ENCODE results near the gene DEAF1. TPM values are rescaled to one million over a fixed set of nuclear protein-coding genes. Genes with fewer than 3 reads are reported as not detected.

The DEAF1 gene
- total and polyA plus RNA-seq, 10 of the 15 experiments (the other 5 are each of a cell fraction or from before 2014, with no cell fraction given), result 0.68 to 51.3 (median 25.9) TPM

- WGBS (ENCODE audit: insufficient coverage, insufficient replicate concordance, low lambda C conversion rate, missing lambda C conversion rate), result 93% methylated on average over 24 of the region's 28 CpGs
- H3K79me2 ChIP-seq (ENCODE audit: control insufficient read depth, insufficient read depth, low read length), result peaks cover 7% of the 10 kb centered on the region
- no peaks in the 10 kb centered on the region for H3K9me3 ChIP-seq (replicated peaks; ENCODE audit: control insufficient read depth, insufficient read depth, low read length)
- no peak overlapping the region for H3K27ac ChIP-seq (ENCODE audit: control insufficient read depth, insufficient read depth)
- FAIRE-seq (no peak), DNase-seq (ENCODE audit: low read depth, low spot score) (no peak), ATAC-seq (no peak)
- in situ Hi-C loops (cut with MboI), result no loop called here
- no peak overlapping the region for H3K4me2 ChIP-seq (ENCODE audit: control insufficient read depth, insufficient read depth)
- no TSS peak for BruUV-seq (replicated peaks)
- CTCF ChIA-PET, result no interaction called here
- SMC1A ChIA-PET (ENCODE audit: uncharacterized antibody, unreplicated experiment), result no interaction called here
- POLR2A ChIA-PET, result no interaction called here
- H2AFZ ChIP-seq (ENCODE audit: control insufficient read depth, low read depth, low read length), result no peak overlapping the region
- H4K20me1 ChIP-seq (ENCODE audit: control insufficient read depth, insufficient read depth), result peaks cover 11% of the 10 kb centered on the region
- H3K4me3 ChIP-seq, result no peak overlapping the region
- no peak for TF ChIP-seq SIX5 (IDR thresholded peaks at IDR 0.05; ENCODE audit: low read depth, low read length, severe bottlenecking)
- TF ChIP-seq POLR2A (IDR thresholded peaks at IDR 0.05; ENCODE audit: low read depth, low read length), result peak; percentile 27; the same call in 1 of the 2 replicates
- H3K4me1 ChIP-seq (ENCODE audit: control insufficient read depth, insufficient read depth, low read length), result peaks cover 7% of the 10 kb centered on the region
- intact Hi-C loops (cut with micrococcal nuclease; ENCODE audit: unreplicated experiment), result no loop called here
- H3K36me3 ChIP-seq (ENCODE audit: control insufficient read depth in 2 of 2, insufficient read depth in 2 of 2, low read length in 1 of 2), result peaks cover 21 to 75% of the 10 kb centered on the region in 2 experiments; a peak in 3 of 4 replicates
- H3K9ac ChIP-seq (ENCODE audit: control insufficient read depth, insufficient read depth, low read length), result no peak overlapping the region
- H3K27me3 ChIP-seq (replicated peaks in 1 of 2; ENCODE audit: control insufficient read depth in 2 of 2, insufficient read depth in 2 of 2, low read length in 1 of 2), result no peaks in the 10 kb centered on the region
- RAD21 ChIA-PET (ENCODE audit: unreplicated experiment), result no interaction called here
Measured at GRCh38 chr11:608791-609251, 86.2 kb downstream of the DEAF1 start.

GRCh38 chr11:607971-608659 is 86.9 kb downstream of the DEAF1 start:
- ATAC-seq (no peak), DNase-seq (ENCODE audit: low read depth, low spot score) (no peak), FAIRE-seq (no peak)
- Histone ChIP-seq H3K79me2 (ENCODE audit: control insufficient read depth, insufficient read depth, low read length) (peaks cover 2% of the 10 kb centered on the region), H3K4me3 (no peak overlapping the region), H2AFZ (ENCODE audit: control insufficient read depth, low read depth, low read length) (no peak overlapping the region), H3K4me2 (ENCODE audit: control insufficient read depth, insufficient read depth) (no peak overlapping the region), H4K20me1 (ENCODE audit: control insufficient read depth, insufficient read depth) (peaks cover 9% of the 10 kb centered on the region; the same call in 1 of the 2 replicates), H3K27ac (ENCODE audit: control insufficient read depth, insufficient read depth) (no peak overlapping the region), H3K36me3 (ENCODE audit: control insufficient read depth in 2 of 2, insufficient read depth in 2 of 2, low read length in 1 of 2) (peaks cover 21 to 72% of the 10 kb centered on the region in 2 experiments; a peak in 3 of 4 replicates), H3K27me3 (replicated peaks in 1 of 2; ENCODE audit: control insufficient read depth in 2 of 2, insufficient read depth in 2 of 2, low read length in 1 of 2) (no peaks in the 10 kb centered on the region), H3K4me1 (ENCODE audit: control insufficient read depth, insufficient read depth, low read length) (peaks cover 4% of the 10 kb centered on the region), H3K9me3 (replicated peaks; ENCODE audit: control insufficient read depth, insufficient read depth, low read length) (no peaks in the 10 kb centered on the region), H3K9ac (ENCODE audit: control insufficient read depth, insufficient read depth, low read length) (no peak overlapping the region)
- in situ Hi-C loops (cut with MboI), result no loop called here
- 95% methylated on average over 44 of the region's 45 CpGs for WGBS (ENCODE audit: insufficient coverage, insufficient replicate concordance, low lambda C conversion rate, missing lambda C conversion rate)
- intact Hi-C loops (cut with micrococcal nuclease; ENCODE audit: unreplicated experiment), result no loop called here
- ChIA-PET RAD21 (ENCODE audit: unreplicated experiment) (no interaction called here), SMC1A (ENCODE audit: uncharacterized antibody, unreplicated experiment) (no interaction called here), CTCF (no interaction called here), POLR2A (interaction anchor here (0.7 kb wide), 1 partner anchor 87 kb away, joined by 3 read pairs; the partner anchor contains the start of gene TMEM80)
- no TSS peak for BruUV-seq (replicated peaks)
- TF ChIP-seq BCLAF1 (IDR thresholded peaks at IDR 0.05) (no peak), BMI1 (IDR thresholded peaks at IDR 0.05; ENCODE audit: borderline replicate concordance) (no peak), KAT2A (conservative IDR thresholded peaks at IDR 0.05; ENCODE audit: control insufficient read depth, low read depth, low read length) (no peak), RELA (IDR thresholded peaks at IDR 0.05; ENCODE audit: borderline replicate concordance, partially characterized antibody) (no peak), RAD51 (IDR thresholded peaks at IDR 0.05) (no peak), PAX5 (IDR thresholded peaks at IDR 0.05; ENCODE audit: borderline replicate concordance, low read depth, low read length) (no peak), RB1 (IDR thresholded peaks at IDR 0.05; ENCODE audit: borderline replicate concordance) (no peak), BHLHE40 (IDR thresholded peaks at IDR 0.05; ENCODE audit: borderline replicate concordance in 1 of 2, low read depth in 2 of 2, low read length in 1 of 2) (no peak), POLR2AphosphoS2 (IDR thresholded peaks at IDR 0.05; ENCODE audit: low read depth, low read length) (no peak), IKZF1 (conservative IDR thresholded peaks at IDR 0.05) (no peak), MAX (IDR thresholded peaks at IDR 0.05; ENCODE audit: low read depth, low read length) (no peak)

Data from GM12878 (cell line).